HEK293 (cell line): ENCODE data around the gene EIF4E1B.
A peak's percentile ranks its signal among the peaks of the same experiment; 100 is the strongest.

ENCODE experiments used
- CTCF ChIA-PET: fragments of 350-600 bp; formaldehyde crosslinking; extraction: SDS; loops from one replicate; lab custom pipeline; 2021; ENCODE audit warnings: antibody characterized with exemption; lab: Yijun Ruan, JAX
- POLR2A ChIA-PET: fragments of 300-600 bp; formaldehyde crosslinking; extraction: SDS; loops from one replicate; lab custom pipeline; 2020; ENCODE audit warnings: antibody characterized with exemption, inconsistent platforms; lab: Yijun Ruan, JAX
- H3K27ac ChIP-seq: fragments of 200-500 bp; sonication (Bioruptor generic); 2 replicates; pipeline ENCODE4 v1.5.1; 2014; ENCODE audit warnings: low read depth, low read length, control low read depth, inconsistent platforms; ENCODE audit errors: extremely low read depth
- H3K36me3 ChIP-seq, 2 experiments: fragments of 200-500 bp in 1 of 2; sonication (Bioruptor generic) in 1 of 2; 1 replicate in 1 of 2; 2 replicates in 1 of 2; pipeline ENCODE4 v1.5.1; 2014 to 2017; ENCODE audit warnings: inconsistent platforms in 2 of 2, low read length in 2 of 2; ENCODE audit not compliant: control insufficient read depth in 2 of 2, insufficient read depth in 1 of 2
- H3K4me1 ChIP-seq: fragments of 200-500 bp; sonication (Bioruptor generic); 2 replicates; pipeline ENCODE4 v1.5.1; 2014; ENCODE audit warnings: mild to moderate bottlenecking, low read length, inconsistent platforms; ENCODE audit not compliant: control insufficient read depth, insufficient read depth
- H3K4me3 ChIP-seq: 2 replicates; pipeline ENCODE4 v1.5.1; 2011; ENCODE audit warnings: low read depth, mild to moderate bottlenecking, control low read depth, low read length, moderate library complexity
- H3K9me3 ChIP-seq: fragments of 200-500 bp; sonication (Bioruptor generic); 2 replicates; pipeline ENCODE4 v1.5.1; 2014; ENCODE audit warnings: low read depth, low read length, inconsistent platforms; ENCODE audit not compliant: control insufficient read depth, insufficient read depth
- BCL11A ChIP-seq: fragments of 450-650 bp; formaldehyde crosslinking; IDR thresholded peaks from 2 replicates; pipeline ENCODE4 v1.5.1; 2016; ENCODE audit warnings: low read depth, missing biosample characterization, missing genetic modification characterization
- SP3 ChIP-seq: fragments of 450-650 bp; formaldehyde crosslinking; IDR thresholded peaks from 2 replicates; pipeline ENCODE4 v1.5.1; 2016; ENCODE audit warnings: missing biosample characterization, missing genetic modification characterization
- ZBTB1 ChIP-seq: fragments of 450-650 bp; formaldehyde crosslinking; IDR thresholded peaks from 2 replicates; pipeline ENCODE4 v1.5.1; 2016; ENCODE audit warnings: missing biosample characterization, missing genetic modification characterization
- ZBTB17 ChIP-seq: fragments of 450-650 bp; formaldehyde crosslinking; IDR thresholded peaks from 2 replicates; pipeline ENCODE4 v1.5.1; 2016; ENCODE audit warnings: missing biosample characterization, missing genetic modification characterization
- ZBTB48 ChIP-seq: fragments of 450-650 bp; formaldehyde crosslinking; IDR thresholded peaks from 2 replicates; pipeline ENCODE4 v1.5.1; 2016; ENCODE audit warnings: missing biosample characterization, missing genetic modification characterization
- ZNF140 ChIP-seq: fragments of 450-650 bp; formaldehyde crosslinking; IDR thresholded peaks from 2 replicates; pipeline ENCODE4 v1.5.1; 2016; ENCODE audit warnings: missing biosample characterization, missing genetic modification characterization
- ZNF24 ChIP-seq: fragments of 450-650 bp; formaldehyde crosslinking; IDR thresholded peaks from 2 replicates; pipeline ENCODE4 v1.5.1; 2016; ENCODE audit warnings: missing biosample characterization, missing genetic modification characterization
- ZNF26 ChIP-seq: fragments of 450-650 bp; formaldehyde crosslinking; IDR thresholded peaks from 2 replicates; pipeline ENCODE4 v1.5.1; 2016; ENCODE audit warnings: missing biosample characterization, missing genetic modification characterization
- ZNF354C ChIP-seq: fragments of 450-650 bp; formaldehyde crosslinking; IDR thresholded peaks from 2 replicates; pipeline ENCODE4 v1.5.1; 2016; ENCODE audit warnings: missing biosample characterization, missing genetic modification characterization, low read depth, borderline replicate concordance
- ZNF366 ChIP-seq: fragments of 450-650 bp; formaldehyde crosslinking; conservative IDR thresholded peaks from 2 replicates; pipeline ENCODE4 v1.5.1; 2016; ENCODE audit warnings: missing biosample characterization, missing genetic modification characterization
- ZNF37A ChIP-seq: fragments of 450-650 bp; IDR thresholded peaks from 2 replicates; pipeline ENCODE4 v1.5.1; 2018; ENCODE audit warnings: missing biosample characterization, missing genetic modification characterization
- ZNF518A ChIP-seq: fragments of 450-650 bp; formaldehyde crosslinking; conservative IDR thresholded peaks from 2 replicates; pipeline ENCODE4 v1.5.1; 2016; ENCODE audit warnings: low read depth, missing biosample characterization, missing genetic modification characterization
- ZNF560 ChIP-seq: fragments of 450-650 bp; formaldehyde crosslinking; IDR thresholded peaks from 2 replicates; pipeline ENCODE4 v1.5.1; 2017; ENCODE audit warnings: missing biosample characterization, missing genetic modification characterization, borderline replicate concordance
- ZNF596 ChIP-seq: fragments of 450-650 bp; IDR thresholded peaks from 2 replicates; pipeline ENCODE4 v1.5.0; 2018; ENCODE audit warnings: missing biosample characterization, mild to moderate bottlenecking, missing genetic modification characterization, moderate library complexity
- ZNF600 ChIP-seq: fragments of 450-650 bp; formaldehyde crosslinking; IDR thresholded peaks from 2 replicates; pipeline ENCODE4 v1.5.1; 2016; ENCODE audit warnings: missing biosample characterization, missing genetic modification characterization
- ZNF623 ChIP-seq: fragments of 450-650 bp; formaldehyde crosslinking; IDR thresholded peaks from 2 replicates; pipeline ENCODE4 v1.5.1; 2016; ENCODE audit warnings: missing biosample characterization, missing genetic modification characterization
- ZNF629 ChIP-seq: fragments of 450-650 bp; formaldehyde crosslinking; IDR thresholded peaks from 2 replicates; pipeline ENCODE4 v1.5.1; 2017; ENCODE audit warnings: missing biosample characterization, missing genetic modification characterization
- ZNF692 ChIP-seq: fragments of 450-650 bp; formaldehyde crosslinking; IDR thresholded peaks from 2 replicates; pipeline ENCODE4 v1.5.1; 2016; ENCODE audit warnings: missing biosample characterization, missing genetic modification characterization
- ZNF776 ChIP-seq: fragments of 450-650 bp; formaldehyde crosslinking; IDR thresholded peaks from 2 replicates; pipeline ENCODE4 v1.5.0; 2017; ENCODE audit warnings: missing biosample characterization, missing genetic modification characterization, borderline replicate concordance
- ZNF791 ChIP-seq: fragments of 450-650 bp; formaldehyde crosslinking; IDR thresholded peaks from 2 replicates; pipeline ENCODE4 v1.5.1; 2016; ENCODE audit warnings: missing biosample characterization, missing genetic modification characterization
- ZNF837 ChIP-seq: fragments of 450-650 bp; formaldehyde crosslinking; IDR thresholded peaks from 2 replicates; pipeline ENCODE4 v1.5.1; 2016; ENCODE audit warnings: missing biosample characterization, missing genetic modification characterization
- ZNF843 ChIP-seq: fragments of 450-650 bp; formaldehyde crosslinking; IDR thresholded peaks from 2 replicates; pipeline ENCODE4 v1.5.1; 2016; ENCODE audit warnings: missing biosample characterization, missing genetic modification characterization

The EIF4E1B gene

GRCh38 chr5:176633598-176633997 lies 3.1 kb downstream of the EIF4E1B start:
- Histone ChIP-seq H3K4me3 (no peak overlapping the region), H3K4me1 (peaks cover 4% of the 10 kb centered on the region; the same call in 1 of the 2 replicates), H3K9me3 (no peaks in the 10 kb centered on the region), H3K27ac (no peak overlapping the region), H3K36me3 (no peaks in the 10 kb centered on the region)
- TF ChIP-seq ZBTB17 (tag by site-specific recombination) (peak; percentile 68), ZNF24 (tag by site-specific recombination) (no peak)
- ChIA-PET CTCF (interaction anchor here (0.7 to 1.5 kb wide), 2 partner anchors 13 to 185 kb away, joined by 3 to 5 read pairs; partner anchors contain the start of genes FAF2 and TSPAN17), POLR2A (no interaction called here)

- POLR2A ChIA-PET: interaction anchor here (1.0 kb wide), 1 partner anchor 12 kb away, joined by 3 read pairs; no protein-coding TSS in a partner anchor
- no peaks in the 10 kb centered on the region for H3K36me3 ChIP-seq
- H3K27ac ChIP-seq: no peak overlapping the region
- CTCF ChIA-PET: no interaction called here
- no peak overlapping the region for H3K4me3 ChIP-seq
- H3K9me3 ChIP-seq: no peaks in the 10 kb centered on the region
- TF ChIP-seq ZNF623 (tag by site-specific recombination): no peak
- no peak for TF ChIP-seq BCL11A (tag by site-specific recombination)
- no peak for TF ChIP-seq ZNF37A (tag by site-specific recombination)
- TF ChIP-seq ZNF629 (tag by site-specific recombination): no peak
- no peak for TF ChIP-seq ZNF596 (tag by site-specific recombination)
- TF ChIP-seq ZNF140 (tag by site-specific recombination): no peak
- TF ChIP-seq ZNF26 (tag by site-specific recombination): no peak
- TF ChIP-seq ZBTB48 (tag by site-specific recombination): no peak
- TF ChIP-seq ZNF692 (tag by site-specific recombination): no peak
- TF ChIP-seq ZNF366: no peak
- no peak for TF ChIP-seq ZNF560
- no peak for TF ChIP-seq ZNF354C (tag by site-specific recombination)
- TF ChIP-seq ZBTB1: no peak
- no peak for TF ChIP-seq ZNF791 (tag by site-specific recombination)
- TF ChIP-seq ZNF600 (tag by site-specific recombination): no peak
- no peak for TF ChIP-seq ZNF843
- TF ChIP-seq ZNF518A: no peak
- no peak for TF ChIP-seq ZNF776 (tag by site-specific recombination)
- no peak for TF ChIP-seq ZNF837 (tag by site-specific recombination)
- no peak for TF ChIP-seq SP3 (tag by site-specific recombination)
- H3K4me1 ChIP-seq: no peaks in the 10 kb centered on the region
Measured at GRCh38 chr5:176636426-176636825, 6.0 kb downstream of the EIF4E1B start.
